Aorta (tissue), 5 donors: Measurements from ENCODE around the gene RPTOR. TPM values are rescaled to one million over a fixed set of nuclear protein-coding genes. Genes with fewer than 3 reads are reported as not detected.
A peak's percentile ranks its signal among the peaks of the same experiment; 100 is the strongest.

Experiments used
- ATAC-seq: fragments of 200-7000 bp; cut with Tn5 transposase; one replicate; pipeline ENCODE4 v1.9.1; 2022; ENCODE audit warnings: moderate library complexity; ENCODE audit not compliant: low FRiP score
- DNase-seq, 2 donors: peaks; one replicate each; pipeline ENCODE4 v3.0.0-alpha.2; 2020
- H3K27ac ChIP-seq, 2 donors: one replicate each; pipeline ENCODE4 v1.5.1; 2013; ENCODE audit warnings: low read length in 2 of 2, mild to moderate bottlenecking in 2 of 2, moderate library complexity in 2 of 2, control low read depth in 1 of 2, inconsistent platforms in 1 of 2, low read depth in 1 of 2
- H3K27me3 ChIP-seq, 2 donors: one replicate each; pipeline ENCODE4 v1.6.1; 2013; ENCODE audit warnings: control low read depth in 1 of 2, low read length in 1 of 2, mild to moderate bottlenecking in 1 of 2, moderate library complexity in 1 of 2; ENCODE audit not compliant: insufficient read depth in 2 of 2, control insufficient read depth in 1 of 2
- H3K36me3 ChIP-seq, 2 donors: one replicate each; pipeline ENCODE4 v1.6.1; 2013; ENCODE audit warnings: control low read depth in 1 of 2, low read length in 1 of 2, mild to moderate bottlenecking in 1 of 2; ENCODE audit not compliant: insufficient read depth in 2 of 2, control insufficient read depth in 1 of 2
- H3K4me1 ChIP-seq, 2 donors: one replicate each; pipeline ENCODE4 v1.6.1; 2013; ENCODE audit warnings: low read length in 2 of 2, control low read depth in 1 of 2, mild to moderate bottlenecking in 1 of 2, moderate library complexity in 1 of 2; ENCODE audit not compliant: insufficient read depth in 2 of 2, control insufficient read depth in 1 of 2
- H3K4me3 ChIP-seq, 2 donors: one replicate each; pipeline ENCODE4 v1.5.1; 2013; ENCODE audit warnings: low read length in 2 of 2, control low read depth in 1 of 2, mild to moderate bottlenecking in 1 of 2
- H3K9me3 ChIP-seq: one replicate; pipeline ENCODE4 v1.6.1; 2013; ENCODE audit warnings: mild to moderate bottlenecking, low read length; ENCODE audit not compliant: control insufficient read depth
- WGBS, 2 donors: extraction: QIAGEN DNeasy Blood & Tissue Kit; methylation state at CpG; one replicate each; pipeline ENCODE4 v1.1.7; 2013; 5-methylcytosine and 5-hydroxymethylcytosine counted together
- intact Hi-C, 2 donors: fragments of 100-400 bp; cut with DNase I; formaldehyde crosslinking; loops; one replicate each; pipeline versions ENCODE4 v1.14.2 to v1.15.0; 2022
- polyA plus RNA-seq, 2 donors: library from polyadenylated mRNA; stranded (reverse); fragments of 200-250 nt; gene quantifications; one replicate each; pipeline ENCODE4 v1.2.3, GENCODE V29; 2013
- total RNA-seq, 2 donors: library from RNA; stranded (reverse); fragmentation: NEBNext Ultra II Directional; extraction: Animal tissue kit (Norgen Biotek cat#: 25700); gene quantifications; one replicate each; pipeline ENCODE4 v1.2.1, GENCODE V29; 2021
- donor health status: healthy with polysubstance abuse.
- donor health status: Bipolar disorder and iron deficiency.
- donor health status: DM: no; HTN: no; CAD: no.
- donor health status: DM: no; HTN: no; CAD: no.
- donor health status: DM: yes; HTN: yes; CAD: no.

The RPTOR gene
- total and polyA plus RNA-seq, 4 donors, result 2.1 to 31.4 (median 18.6) TPM

DNA sequence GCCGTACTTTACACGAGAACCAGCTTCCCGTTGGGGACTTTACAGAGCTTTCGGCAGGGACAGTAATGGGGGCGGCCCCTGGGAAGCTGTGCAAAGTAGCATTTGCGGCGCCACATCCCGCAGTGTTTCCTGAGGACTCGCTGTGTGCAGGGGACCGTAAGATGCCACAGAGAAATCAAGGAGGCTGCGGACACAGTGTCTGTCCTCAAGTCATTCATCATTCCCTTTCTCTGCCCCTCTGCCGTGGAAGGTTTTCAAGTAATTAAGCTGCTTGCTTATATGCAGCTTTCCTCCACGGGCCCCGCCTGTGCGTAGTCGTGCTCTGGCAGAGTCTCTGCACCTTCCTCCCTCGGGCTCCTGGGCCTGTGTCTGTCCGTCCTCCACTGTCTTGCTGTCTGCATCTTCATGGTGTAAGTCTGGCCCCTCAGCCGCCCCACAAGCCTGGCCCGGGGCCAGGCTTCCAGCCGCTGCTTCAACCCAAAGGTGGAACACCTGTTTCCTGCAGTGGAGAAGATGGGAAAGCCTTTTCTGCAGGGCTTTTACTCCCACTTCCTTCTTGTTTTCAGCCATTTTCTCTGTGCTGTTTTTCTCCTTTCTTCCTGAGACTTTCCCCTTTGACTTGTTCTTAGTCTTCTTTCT, 230.1 kb downstream of the RPTOR start:
- intact Hi-C loops, result no loop called here
- DNase-seq (no peak), ATAC-seq (no peak)
- Histone ChIP-seq H3K27ac (no peak overlapping the region), H3K27me3 (no peaks in the 10 kb centered on the region), H3K36me3 (no peaks in the 10 kb centered on the region), H3K9me3 (no peaks in the 10 kb centered on the region), H3K4me1 (peaks cover 0 to 2% of the 10 kb centered on the region in 2 donors), H3K4me3 (no peak overlapping the region)
- 87 to 91% methylated on average over 21 of the region's 21 CpGs for WGBS, 2 donors

DNA sequence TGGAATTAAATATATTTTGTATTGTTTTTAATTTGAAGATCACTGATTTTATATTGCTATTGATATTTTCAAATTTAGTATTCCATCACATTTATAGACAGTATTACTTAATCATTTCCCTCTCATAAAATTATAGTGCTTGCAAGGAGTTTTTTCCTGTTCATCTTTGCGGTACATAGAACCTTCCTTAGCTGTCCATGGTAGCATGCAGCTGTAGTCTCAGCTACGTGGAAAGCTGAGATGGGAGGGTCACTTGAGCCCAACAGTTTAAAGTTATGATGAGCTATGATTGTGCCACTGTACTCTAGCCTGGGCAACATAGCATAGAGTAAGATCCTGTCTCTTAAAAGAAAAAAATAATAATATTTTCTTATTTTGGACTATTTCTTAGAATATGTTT, 231.2 kb downstream of the RPTOR start:
- no peaks in the 10 kb centered on the region for H3K36me3 ChIP-seq
- WGBS, 2 donors, result 93% methylated on average over 2 of the region's 2 CpGs
- no peaks in the 10 kb centered on the region for H3K27me3 ChIP-seq

DNA sequence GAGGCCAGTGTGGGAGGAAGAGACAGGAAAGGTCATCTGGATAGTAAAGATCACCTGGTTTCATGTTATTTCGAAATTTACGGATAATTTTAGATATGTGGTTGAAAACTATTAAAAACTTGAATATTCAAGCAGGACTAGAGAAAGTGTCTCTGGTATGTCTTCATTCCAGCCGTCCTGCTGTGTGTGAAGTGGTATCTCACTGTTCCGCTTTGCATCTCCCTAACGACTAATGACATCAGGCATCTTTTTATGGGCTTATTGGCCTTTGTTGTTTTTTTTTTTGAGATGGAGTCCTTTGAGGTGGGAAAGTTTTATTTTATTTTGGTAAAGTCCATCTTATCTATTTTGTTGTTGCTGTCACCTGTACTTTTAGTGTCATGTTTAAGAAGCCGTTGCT, 232.6 kb downstream of the RPTOR start:
- Histone ChIP-seq H3K36me3 (no peaks in the 10 kb centered on the region), H3K27ac (no peak overlapping the region), H3K4me1 (peaks cover 0 to 2% of the 10 kb centered on the region in 2 donors), H3K4me3 (no peak overlapping the region), H3K27me3 (no peaks in the 10 kb centered on the region), H3K9me3 (no peaks in the 10 kb centered on the region)
- ATAC-seq, result no peak
- no peak for DNase-seq
- intact Hi-C loops, result no loop called here
- WGBS, 2 donors, result 93 to 95% methylated on average over 6 of the region's 6 CpGs

More for the DNA sequence above, 231.2 kb downstream of the RPTOR start:
- Histone ChIP-seq H3K4me1 (peaks cover 0 to 2% of the 10 kb centered on the region in 2 donors), H3K4me3 (no peak overlapping the region), H3K27ac (no peak overlapping the region), H3K9me3 (no peaks in the 10 kb centered on the region)
- intact Hi-C loops, result no loop called here
- no peak for ATAC-seq
- DNase-seq, result no peak

DNA sequence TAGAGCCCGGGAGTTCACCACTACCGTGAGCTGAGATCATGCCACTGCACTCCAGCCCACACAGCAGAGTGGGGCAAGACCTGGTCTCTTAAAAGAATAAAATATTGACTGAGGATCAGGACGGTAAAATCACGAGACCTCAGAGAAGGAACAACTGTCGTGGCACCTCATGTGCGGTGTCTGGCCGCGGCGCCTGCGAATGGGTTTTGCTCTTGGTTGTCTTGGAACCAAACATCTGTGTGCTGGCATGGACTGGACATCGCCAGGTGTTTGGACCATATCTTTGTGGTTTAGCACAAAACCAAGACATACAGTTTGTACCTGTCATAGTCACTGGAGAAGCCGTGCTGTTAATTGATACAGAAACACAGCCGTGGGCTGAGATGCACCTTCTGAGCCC, 234.1 kb downstream of the RPTOR start:
- ATAC-seq (no peak), DNase-seq (no peak)
- Histone ChIP-seq H3K4me1 (no peaks in the 10 kb centered on the region), H3K27me3 (no peaks in the 10 kb centered on the region), H3K4me3 (no peak overlapping the region), H3K9me3 (no peaks in the 10 kb centered on the region), H3K36me3 (no peaks in the 10 kb centered on the region), H3K27ac (no peak overlapping the region)
- intact Hi-C loops, result no loop called here
- 98% methylated on average over 13 of the region's 13 CpGs for WGBS, 2 donors

DNA sequence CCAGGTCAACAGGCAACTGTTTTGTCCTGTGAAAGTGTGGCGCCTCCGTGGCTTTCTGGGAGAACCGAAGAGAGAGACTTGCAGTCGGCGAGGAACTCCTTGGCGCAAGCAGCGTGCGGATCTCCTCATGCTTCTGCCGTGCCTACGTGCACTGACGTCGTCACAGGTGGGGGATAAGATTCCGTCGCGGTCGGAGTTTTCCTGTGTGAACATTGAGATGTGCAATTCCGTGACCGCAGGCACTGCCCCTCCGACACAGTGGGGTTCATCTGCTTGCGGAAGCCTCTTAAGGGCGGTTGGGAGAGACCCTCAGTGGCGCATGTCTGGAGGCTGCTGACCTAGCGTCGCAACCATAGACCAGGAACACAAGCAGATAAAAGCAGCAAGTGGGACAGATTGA, 234.7 kb downstream of the RPTOR start:
- Histone ChIP-seq H3K36me3 (no peaks in the 10 kb centered on the region), H3K27ac (no peak overlapping the region), H3K4me3 (no peak overlapping the region), H3K9me3 (no peaks in the 10 kb centered on the region), H3K4me1 (no peaks in the 10 kb centered on the region), H3K27me3 (no peaks in the 10 kb centered on the region)
- intact Hi-C loops, result no loop called here
- no peak for DNase-seq
- WGBS, 2 donors, result 98% methylated on average over 24 of the region's 24 CpGs
- no peak for ATAC-seq

DNA sequence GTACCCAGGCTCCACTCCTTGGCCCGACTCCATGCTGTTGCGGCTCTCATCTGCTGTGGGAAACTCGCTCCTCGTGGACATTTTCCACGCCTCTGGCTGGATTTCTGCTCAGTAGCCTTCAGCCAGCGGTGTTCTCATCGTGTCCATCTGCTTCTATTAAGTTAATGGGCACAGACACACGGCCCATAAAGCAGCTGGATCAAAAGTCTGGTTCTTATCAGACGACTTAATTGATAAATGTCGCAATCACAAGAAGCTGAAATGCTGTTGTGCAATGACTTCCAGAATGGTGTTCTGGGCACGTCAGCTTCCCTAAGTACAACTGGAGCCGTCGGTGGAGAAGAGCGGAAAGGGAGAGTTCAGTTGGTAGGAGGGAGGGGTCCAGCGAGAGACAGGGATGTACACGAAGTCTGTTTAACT, 235.3 kb downstream of the RPTOR start:
- Histone ChIP-seq H3K9me3 (no peaks in the 10 kb centered on the region), H3K36me3 (no peaks in the 10 kb centered on the region), H3K27ac (no peak overlapping the region), H3K4me1 (no peaks in the 10 kb centered on the region), H3K4me3 (no peak overlapping the region), H3K27me3 (no peaks in the 10 kb centered on the region)
- peak; percentile 79 for ATAC-seq
- 89 to 90% methylated on average over 16 of the region's 16 CpGs for WGBS, 2 donors
- DNase-seq, result no peak
- intact Hi-C loops, result no loop called here

DNA sequence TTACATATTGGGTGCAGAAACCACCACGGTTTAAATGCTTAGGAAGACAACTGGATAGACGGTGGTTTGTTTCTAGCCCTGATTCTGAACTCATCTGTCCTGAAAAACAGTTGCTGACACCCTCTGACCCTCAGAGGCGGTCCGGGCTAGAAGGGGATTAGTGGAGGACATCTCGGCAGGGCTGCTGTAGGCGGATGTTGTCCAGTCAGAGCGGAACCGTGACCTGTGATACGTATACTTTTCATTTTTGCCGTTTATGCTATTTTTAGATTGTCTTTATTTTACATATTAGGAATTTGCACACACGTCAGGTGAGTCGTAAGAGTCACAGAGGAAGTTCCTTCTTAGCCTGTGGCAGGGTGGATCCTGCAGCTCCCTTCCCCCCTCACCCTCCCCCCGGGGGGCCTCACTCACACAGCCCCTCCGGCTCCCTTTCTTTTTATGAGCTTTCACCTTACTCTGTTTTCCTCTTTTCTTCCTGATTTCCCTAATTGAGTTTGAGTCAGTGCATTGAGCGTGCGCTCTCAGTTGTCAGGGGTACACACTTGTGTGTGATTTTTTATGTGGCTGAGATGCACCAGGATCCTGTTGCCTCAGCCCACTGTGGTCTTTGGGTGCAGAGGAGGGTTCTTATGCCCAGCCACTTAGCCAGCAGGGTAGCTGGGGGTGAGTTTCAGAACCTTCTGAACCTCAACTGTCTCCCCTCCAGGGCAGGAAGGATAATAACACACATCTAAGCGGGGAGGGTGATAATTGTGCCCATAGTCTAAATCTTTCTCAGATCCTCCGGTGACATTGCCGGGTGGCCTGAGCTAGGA, 236.0 kb downstream of the RPTOR start:
- Histone ChIP-seq H3K9me3 (no peaks in the 10 kb centered on the region), H3K4me3 (no peak overlapping the region), H3K36me3 (no peaks in the 10 kb centered on the region), H3K27me3 (no peaks in the 10 kb centered on the region), H3K4me1 (no peaks in the 10 kb centered on the region), H3K27ac (no peak overlapping the region)
- DNase-seq (peak in 1 of 2 donors; percentile 30), ATAC-seq (peak; percentile 7)
- intact Hi-C loops, result no loop called here
- 86 to 90% methylated on average over 19 of the region's 19 CpGs for WGBS, 2 donors

DNA sequence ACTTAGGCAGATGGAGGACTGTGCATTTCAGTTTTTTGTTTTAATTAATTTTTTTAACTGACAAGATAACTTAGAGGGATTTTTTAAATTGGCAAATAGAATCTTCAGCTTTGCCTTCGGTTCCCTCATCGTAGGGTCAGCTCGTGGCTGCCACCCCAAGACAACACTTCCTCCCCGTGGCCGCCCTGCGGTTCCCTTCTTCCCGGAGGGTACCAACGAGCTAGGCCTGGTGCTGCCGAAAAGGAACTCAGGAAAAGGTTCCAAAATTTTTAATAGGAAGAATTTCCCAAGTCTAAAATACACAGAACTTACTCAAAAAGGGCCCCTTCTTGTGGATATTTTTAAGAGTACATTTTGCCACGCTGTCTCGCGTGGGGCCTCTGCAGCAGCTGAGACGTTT, 236.6 kb downstream of the RPTOR start:
- Histone ChIP-seq H3K27me3 (no peaks in the 10 kb centered on the region), H3K4me3 (no peak overlapping the region), H3K4me1 (no peaks in the 10 kb centered on the region), H3K9me3 (no peaks in the 10 kb centered on the region), H3K27ac (no peak overlapping the region), H3K36me3 (no peaks in the 10 kb centered on the region)
- DNase-seq (peak in 1 of 2 donors; percentile 73), ATAC-seq (no peak)
- WGBS, 2 donors, result 53 to 58% methylated on average over 13 of the region's 13 CpGs
- intact Hi-C loops, result no loop called here

DNA sequence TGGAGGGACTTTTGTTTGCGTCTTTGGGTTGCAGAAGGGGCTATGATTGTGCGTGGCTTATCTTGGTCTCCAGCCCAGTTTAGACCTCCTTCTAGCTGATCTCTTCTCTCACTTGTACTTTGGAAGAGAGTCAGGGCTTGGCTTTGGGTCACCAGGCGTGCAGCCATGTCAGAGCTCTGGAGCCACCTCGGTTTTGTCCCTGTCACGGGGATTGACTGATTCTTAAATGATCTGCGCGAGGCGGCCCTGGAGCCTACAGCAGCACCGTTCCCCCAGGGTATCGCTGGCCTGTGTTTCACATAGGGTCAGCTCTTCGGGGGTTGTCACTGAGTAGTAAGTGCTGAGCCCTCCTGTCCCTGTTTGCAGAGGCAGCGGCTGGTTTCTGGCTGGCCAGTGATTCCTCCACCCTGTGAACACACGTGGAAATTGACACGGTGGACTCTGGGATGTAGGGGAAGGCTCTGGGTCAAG, 237.2 kb downstream of the RPTOR start:
- WGBS, 2 donors, result 16 to 26% methylated on average over 14 of the region's 14 CpGs
- intact Hi-C loops, result no loop called here
- DNase-seq (peak in 1 of 2 donors; percentile 32), ATAC-seq (no peak)
- no peak overlapping the region for H3K4me3 ChIP-seq
- H3K36me3 ChIP-seq, result no peaks in the 10 kb centered on the region
- no peaks in the 10 kb centered on the region for H3K4me1 ChIP-seq
- no peaks in the 10 kb centered on the region for H3K9me3 ChIP-seq
- peak overlapping the region in 1 of 2 donors; percentile 50 for H3K27ac ChIP-seq
- H3K27me3 ChIP-seq, result no peaks in the 10 kb centered on the region
